H9 (cell line): ENCODE measurements around the gene PTGS1. TPM values are rescaled to one million over a fixed set of nuclear protein-coding genes. Genes with fewer than 3 reads are reported as not detected.
A peak's percentile ranks its signal among the peaks of the same experiment; 100 is the strongest.

Experiments
- DNase-seq: peaks from one replicate; pipeline ENCODE4 v3.0.0-alpha.2; 2017
- H2AFZ ChIP-seq: one replicate; pipeline ENCODE4 v1.6.1; 2013; ENCODE audit warnings: mild to moderate bottlenecking, low read length, control low read depth, moderate library complexity
- H2AK5ac ChIP-seq: 2 replicates; pipeline ENCODE4 v1.6.1; 2013; ENCODE audit warnings: low read length, control low read depth, mixed read lengths; ENCODE audit not compliant: insufficient read length
- H2BK120ac ChIP-seq: one replicate; pipeline ENCODE4 v1.6.1; 2013; ENCODE audit warnings: low read depth, mild to moderate bottlenecking, low read length, control low read depth, inconsistent platforms; ENCODE audit not compliant: poor library complexity, severe bottlenecking
- H2BK12ac ChIP-seq: 2 replicates; pipeline ENCODE4 v1.6.1; 2013; ENCODE audit warnings: low read length, control low read depth, mixed read lengths, low read depth; ENCODE audit not compliant: insufficient read length
- H2BK15ac ChIP-seq: 2 replicates; pipeline ENCODE4 v1.6.1; 2013; ENCODE audit warnings: low read depth, low read length, control low read depth
- H2BK20ac ChIP-seq: one replicate; pipeline ENCODE4 v1.6.1; 2013; ENCODE audit warnings: low read depth, mild to moderate bottlenecking, low read length, control low read depth, inconsistent platforms; ENCODE audit not compliant: poor library complexity, severe bottlenecking
- H2BK5ac ChIP-seq: 2 replicates; pipeline ENCODE4 v1.6.1; 2013; ENCODE audit warnings: low read length, control low read depth, mixed read lengths; ENCODE audit not compliant: insufficient read length
- H3K14ac ChIP-seq: 2 replicates; pipeline ENCODE4 v1.6.1; 2013; ENCODE audit warnings: low read length, control low read depth; ENCODE audit not compliant: insufficient read depth
- H3K18ac ChIP-seq: 2 replicates; pipeline ENCODE4 v1.6.1; 2013; ENCODE audit warnings: low read depth, mild to moderate bottlenecking, mixed read lengths, low read length, control low read depth; ENCODE audit not compliant: insufficient read length
- H3K23ac ChIP-seq: 2 replicates; pipeline ENCODE4 v1.6.1; 2013; ENCODE audit warnings: low read length, control low read depth, mixed read lengths, low read depth; ENCODE audit not compliant: insufficient read length
- H3K23me2 ChIP-seq: 2 replicates; pipeline ENCODE4 v1.6.1; 2013; ENCODE audit warnings: low read depth, mild to moderate bottlenecking, mixed read lengths, low read length, control low read depth; ENCODE audit not compliant: insufficient read length, poor library complexity, severe bottlenecking
- H3K27ac ChIP-seq: 2 replicates; pipeline ENCODE4 v1.5.1; 2013; ENCODE audit warnings: low read length, control low read depth, mixed read lengths, low read depth; ENCODE audit not compliant: insufficient read length
- H3K27me3 ChIP-seq: 2 replicates; pipeline ENCODE4 v1.6.1; 2013; ENCODE audit warnings: low read length, control low read depth, inconsistent platforms; ENCODE audit not compliant: insufficient read depth
- H3K4ac ChIP-seq: 2 replicates; pipeline ENCODE4 v1.6.1; 2013; ENCODE audit warnings: low read depth, mild to moderate bottlenecking, control low read depth, inconsistent platforms, low read length, moderate library complexity
- H3K4me1 ChIP-seq: 2 replicates; pipeline ENCODE4 v1.6.1; 2013; ENCODE audit warnings: low read length, control low read depth, inconsistent platforms; ENCODE audit not compliant: insufficient read depth
- H3K4me2 ChIP-seq: 2 replicates; pipeline ENCODE4 v1.6.1; 2013; ENCODE audit warnings: low read length, control low read depth, mixed read lengths; ENCODE audit not compliant: insufficient read length, insufficient read depth
- H3K56ac ChIP-seq: 2 replicates; pipeline ENCODE4 v1.6.1; 2013; ENCODE audit warnings: low read depth, mild to moderate bottlenecking, mixed read lengths, low read length, control low read depth; ENCODE audit not compliant: insufficient read length
- H3K79me1 ChIP-seq: 2 replicates; pipeline ENCODE4 v1.6.1; 2013; ENCODE audit warnings: low read depth, mild to moderate bottlenecking, moderate library complexity, low read length, control low read depth, inconsistent platforms; ENCODE audit not compliant: insufficient read depth, poor library complexity, severe bottlenecking
- H3K79me2 ChIP-seq: 2 replicates; pipeline ENCODE4 v1.6.1; 2013; ENCODE audit warnings: low read length, control low read depth, inconsistent platforms; ENCODE audit not compliant: insufficient read depth
- H3K9ac ChIP-seq: 2 replicates; pipeline ENCODE4 v1.6.1; 2013; ENCODE audit warnings: low read length, control low read depth, mixed read lengths; ENCODE audit not compliant: insufficient read length; ENCODE audit errors: extremely low read depth
- H3K9me3 ChIP-seq: one replicate; pipeline ENCODE4 v1.6.1; 2013; ENCODE audit warnings: low read depth, low read length, inconsistent platforms; ENCODE audit not compliant: control insufficient read depth
- H3T11ph ChIP-seq: one replicate; pipeline ENCODE4 v1.6.1; 2013; ENCODE audit warnings: mild to moderate bottlenecking, low read length, control low read depth, inconsistent platforms
- H4K20me1 ChIP-seq: one replicate; pipeline ENCODE4 v1.6.1; 2013; ENCODE audit not compliant: control insufficient read depth, insufficient read length, insufficient read depth
- H4K5ac ChIP-seq: 2 replicates; pipeline ENCODE4 v1.6.1; 2013; ENCODE audit warnings: low read depth, mild to moderate bottlenecking, mixed read lengths, low read length, control low read depth; ENCODE audit not compliant: insufficient read length
- H4K8ac ChIP-seq: replicated peaks from 2 replicates; pipeline ENCODE4 v1.6.1; 2013; ENCODE audit warnings: low read length, control low read depth, mixed read lengths, low read depth; ENCODE audit not compliant: insufficient read length
- H4K91ac ChIP-seq: 2 replicates; pipeline ENCODE4 v1.6.1; 2013; ENCODE audit warnings: low read depth, mild to moderate bottlenecking, moderate library complexity, mixed read lengths, low read length, control low read depth; ENCODE audit not compliant: insufficient read length
- H3K27ac Mint-ChIP-seq, 3 experiments: 2 replicates in 2 of 3; 3 replicates in 1 of 3; pipeline ENCODE4 v1.8.0; 2020 to 2021; ENCODE audit warnings: mixed read lengths in 3 of 3, mild to moderate bottlenecking in 1 of 3, moderate library complexity in 1 of 3
- H3K27me3 Mint-ChIP-seq: 2 replicates; pipeline ENCODE4 v1.8.0; 2021; ENCODE audit warnings: low read depth, mild to moderate bottlenecking, moderate library complexity, mixed read lengths
- H3K36me3 Mint-ChIP-seq, 3 experiments: 2 replicates in 2 of 3; 3 replicates in 1 of 3; pipeline ENCODE4 v1.8.0; 2020 to 2021; ENCODE audit warnings: low read depth in 3 of 3, mixed read lengths in 3 of 3; ENCODE audit not compliant: insufficient read depth in 1 of 3
- H3K4me1 Mint-ChIP-seq, 2 experiments: 2 replicates each; pipeline ENCODE4 v1.8.0; 2020; ENCODE audit warnings: mixed read lengths in 2 of 2
- H3K4me3 Mint-ChIP-seq, 2 experiments: 2 replicates in 1 of 2; 3 replicates in 1 of 2; pipeline ENCODE4 v1.8.0; 2020 to 2021; ENCODE audit warnings: mild to moderate bottlenecking in 2 of 2, mixed read lengths in 2 of 2, moderate library complexity in 1 of 2
- H3K9me3 Mint-ChIP-seq, 2 experiments: 2 replicates in 1 of 2; 3 replicates in 1 of 2; pipeline ENCODE4 v1.8.0; 2020; ENCODE audit warnings: mild to moderate bottlenecking in 2 of 2, mixed read lengths in 2 of 2, moderate library complexity in 1 of 2
- WGBS: extraction: QIAGEN DNeasy Blood & Tissue Kit; methylation state at CpG from one replicate; pipeline ENCODE4 v1.1.7; 2013; ENCODE audit warnings: missing lambda C conversion rate, low lambda C conversion rate, mixed read lengths; ENCODE audit not compliant: insufficient read length; ENCODE audit errors: extremely low coverage; 5-methylcytosine and 5-hydroxymethylcytosine counted together
- total RNA-seq: library from RNA; stranded (reverse); gene quantifications from 2 replicates; pipeline ENCODE4 v1.2.1, GENCODE V29; 2021
- TF ChIP-seq, protein P1 (sequence below): fragments of 200-600 bp; sonication (generic); conservative IDR thresholded peaks from 3 replicates; pipeline ENCODE4 v1.8.0; 2021; ENCODE audit warnings: antibody characterized with exemption, mild to moderate bottlenecking

PTGS1 gene
- total RNA-seq, 1 experiment from 2014 or later, result 1.3 TPM

- peaks cover 13 to 16% of the 10 kb centered on the region in 2 experiments for H3K4me1 Mint-ChIP-seq
- H2BK20ac ChIP-seq, result no peak overlapping the region
- no peak overlapping the region for H2AK5ac ChIP-seq
- no peak overlapping the region for H3K18ac ChIP-seq
- H3K36me3 Mint-ChIP-seq, result no peaks in the 10 kb centered on the region
- no peak overlapping the region for H3K56ac ChIP-seq
- no peaks in the 10 kb centered on the region for H3K79me1 ChIP-seq
- no CpG with 5 or more reads among the region's 16 CpGs for WGBS
- no peak overlapping the region for H4K91ac ChIP-seq
- H3K9ac ChIP-seq, result no peak overlapping the region
- H4K20me1 ChIP-seq, result no peaks in the 10 kb centered on the region
- peaks cover 34% of the 10 kb centered on the region for H3K27me3 Mint-ChIP-seq
- TF ChIP-seq, protein P1, sequence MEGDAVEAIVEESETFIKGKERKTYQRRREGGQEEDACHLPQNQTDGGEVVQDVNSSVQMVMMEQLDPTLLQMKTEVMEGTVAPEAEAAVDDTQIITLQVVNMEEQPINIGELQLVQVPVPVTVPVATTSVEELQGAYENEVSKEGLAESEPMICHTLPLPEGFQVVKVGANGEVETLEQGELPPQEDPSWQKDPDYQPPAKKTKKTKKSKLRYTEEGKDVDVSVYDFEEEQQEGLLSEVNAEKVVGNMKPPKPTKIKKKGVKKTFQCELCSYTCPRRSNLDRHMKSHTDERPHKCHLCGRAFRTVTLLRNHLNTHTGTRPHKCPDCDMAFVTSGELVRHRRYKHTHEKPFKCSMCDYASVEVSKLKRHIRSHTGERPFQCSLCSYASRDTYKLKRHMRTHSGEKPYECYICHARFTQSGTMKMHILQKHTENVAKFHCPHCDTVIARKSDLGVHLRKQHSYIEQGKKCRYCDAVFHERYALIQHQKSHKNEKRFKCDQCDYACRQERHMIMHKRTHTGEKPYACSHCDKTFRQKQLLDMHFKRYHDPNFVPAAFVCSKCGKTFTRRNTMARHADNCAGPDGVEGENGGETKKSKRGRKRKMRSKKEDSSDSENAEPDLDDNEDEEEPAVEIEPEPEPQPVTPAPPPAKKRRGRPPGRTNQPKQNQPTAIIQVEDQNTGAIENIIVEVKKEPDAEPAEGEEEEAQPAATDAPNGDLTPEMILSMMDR, result no peak
- H3K27me3 ChIP-seq, result peaks cover 6% of the 10 kb centered on the region; the same call in 1 of the 2 replicates
- peak overlapping the region; percentile 80 for H2AFZ ChIP-seq
- no peaks in the 10 kb centered on the region; the same call in 1 of the 2 replicates for H3K4me1 ChIP-seq
- H4K8ac ChIP-seq, result no peak overlapping the region
- no peak overlapping the region for H3K27ac Mint-ChIP-seq
- H3K23me2 ChIP-seq, result peaks cover 13% of the 10 kb centered on the region
- H3K14ac ChIP-seq, result no peak overlapping the region
- no peak overlapping the region for H4K5ac ChIP-seq
- H3K79me2 ChIP-seq, result no peaks in the 10 kb centered on the region
- no peak overlapping the region for H3K4ac ChIP-seq
- H3T11ph ChIP-seq, result no peak overlapping the region
- peak overlapping the region; percentile 68 for H3K4me2 ChIP-seq
- H3K9me3 ChIP-seq, result no peaks in the 10 kb centered on the region
- H2BK5ac ChIP-seq, result no peak overlapping the region
- no peak overlapping the region for H2BK120ac ChIP-seq
- no peak overlapping the region for H3K27ac ChIP-seq
- no peak overlapping the region for H2BK12ac ChIP-seq
- H2BK15ac ChIP-seq, result no peak overlapping the region
- no peak overlapping the region for H3K23ac ChIP-seq
- H3K9me3 Mint-ChIP-seq, result peaks cover under 1 to 2% of the 10 kb centered on the region in 2 experiments; a peak in 3 of 5 replicates
- peak overlapping the region; percentile 81 to 91 for H3K4me3 Mint-ChIP-seq
- DNase-seq, result no peak
Observed at GRCh38 chr9:122347348-122348287, 23.2 kb upstream of the PTGS1 start.
